Right kidney (tissue), 1 donor: ENCODE data around the gene UBAC2.
"Not testable (repeated sequence)": the region's sequence is repeated elsewhere in the genome, so short reads cannot be mapped to it uniquely, and the experiment has no call there.

ENCODE experiments used
- DNase-seq: peaks from one replicate; pipeline ENCODE4 v3.0.0-alpha.2; 2016

The UBAC2 gene

GRCh38 chr13:99378985-99379733, 178.5 kb downstream of the UBAC2 start:
- no peak for DNase-seq

DNA sequence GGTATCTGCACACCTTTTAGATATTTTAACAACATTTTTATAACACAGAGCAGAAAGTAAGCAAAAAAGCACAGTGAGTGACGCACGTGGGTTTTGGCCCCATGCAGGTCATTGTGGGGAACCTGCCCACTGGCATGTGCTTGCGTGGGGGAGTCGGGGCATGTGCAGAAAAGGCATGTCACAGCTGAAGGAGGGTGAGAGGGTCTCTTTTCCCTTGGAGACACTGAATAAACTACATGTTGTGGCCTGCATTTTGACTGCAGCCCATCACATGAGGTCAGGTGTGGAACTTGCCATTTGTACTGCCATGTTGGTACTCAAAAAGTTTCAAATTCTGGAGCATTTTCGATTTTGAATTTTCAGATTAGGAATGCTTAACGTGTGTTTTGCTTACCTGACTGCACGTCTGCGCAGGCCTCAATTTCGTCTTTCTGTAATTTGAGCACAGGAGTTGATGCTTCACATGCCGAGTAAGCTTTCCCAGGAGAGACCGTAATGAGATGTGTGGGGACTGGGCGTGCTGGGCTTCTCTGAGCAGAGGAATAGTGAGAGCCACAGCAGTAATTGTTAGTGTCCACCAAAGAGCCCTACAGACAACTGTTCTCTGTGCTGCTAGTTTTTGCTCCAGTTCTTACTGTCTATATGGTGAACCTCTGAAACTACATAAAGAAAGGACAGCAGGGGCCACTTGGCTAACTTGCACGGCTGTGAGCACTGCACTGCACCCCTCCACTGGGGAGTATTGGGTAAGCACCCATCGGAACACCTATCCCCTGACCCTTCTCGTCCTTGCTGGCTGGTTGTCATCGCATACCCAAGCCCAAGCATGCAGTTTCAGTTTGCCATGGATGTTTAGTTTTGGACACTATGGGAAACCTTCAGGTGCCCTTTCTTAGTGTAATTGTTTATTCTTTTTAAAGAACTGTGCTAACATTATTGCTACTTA, 179.5 kb downstream of the UBAC2 start:
- no peak for DNase-seq

DNA sequence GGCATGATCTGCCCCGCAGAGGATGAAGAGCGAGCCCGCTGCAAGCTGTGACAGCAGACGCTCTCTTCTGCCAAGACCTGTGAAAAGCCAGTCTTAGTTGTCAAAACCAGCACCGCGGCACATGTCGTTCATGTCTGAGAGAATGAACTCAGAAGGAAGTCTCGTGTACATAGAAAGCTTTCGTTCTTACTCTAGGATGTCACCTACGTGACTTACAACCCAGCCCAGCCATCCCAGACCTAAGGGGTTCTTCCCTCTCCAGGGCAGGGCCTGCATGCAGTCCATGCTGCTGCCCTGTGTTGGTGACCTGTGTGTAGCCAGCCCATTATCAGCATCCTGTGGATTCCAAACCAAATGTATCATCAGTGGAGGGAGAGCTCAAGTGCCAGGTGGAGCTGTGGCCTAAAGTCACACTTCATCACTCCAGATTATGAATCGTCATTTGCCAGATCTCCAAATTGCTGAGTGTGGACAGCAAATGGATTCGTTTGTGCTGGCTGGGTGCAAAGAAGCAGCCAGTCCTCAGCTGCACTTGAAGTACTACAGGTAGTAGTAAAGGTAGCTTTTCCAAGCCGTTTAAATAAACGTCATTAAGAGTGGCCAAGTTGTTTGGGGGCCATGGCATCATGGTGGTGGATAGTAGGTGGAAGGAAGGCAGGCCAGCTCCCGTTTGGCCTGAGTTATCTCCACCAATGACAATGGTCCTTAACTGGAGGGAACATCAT, 180.4 kb downstream of the UBAC2 start:
- DNase-seq, result no peak

DNA sequence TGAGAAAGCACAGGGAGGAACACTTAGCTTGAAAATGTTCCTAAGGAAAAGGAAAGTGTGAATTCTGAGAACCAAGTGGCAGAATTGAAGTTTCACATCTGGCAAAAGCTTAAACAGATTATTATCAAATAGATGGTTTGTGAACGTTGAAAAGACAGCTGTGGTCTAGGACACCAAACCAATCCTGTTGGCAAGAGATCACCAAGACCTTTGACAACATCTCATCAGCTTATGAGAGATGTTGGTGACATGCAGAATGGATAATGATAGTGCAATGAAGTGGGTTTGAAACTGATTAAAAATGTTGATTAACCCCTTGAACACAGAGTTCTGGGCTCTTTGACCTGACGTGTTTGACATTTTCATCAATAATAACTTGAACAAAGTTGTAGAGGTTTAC, 181.1 kb downstream of the UBAC2 start:
- DNase-seq, result no peak

DNA sequence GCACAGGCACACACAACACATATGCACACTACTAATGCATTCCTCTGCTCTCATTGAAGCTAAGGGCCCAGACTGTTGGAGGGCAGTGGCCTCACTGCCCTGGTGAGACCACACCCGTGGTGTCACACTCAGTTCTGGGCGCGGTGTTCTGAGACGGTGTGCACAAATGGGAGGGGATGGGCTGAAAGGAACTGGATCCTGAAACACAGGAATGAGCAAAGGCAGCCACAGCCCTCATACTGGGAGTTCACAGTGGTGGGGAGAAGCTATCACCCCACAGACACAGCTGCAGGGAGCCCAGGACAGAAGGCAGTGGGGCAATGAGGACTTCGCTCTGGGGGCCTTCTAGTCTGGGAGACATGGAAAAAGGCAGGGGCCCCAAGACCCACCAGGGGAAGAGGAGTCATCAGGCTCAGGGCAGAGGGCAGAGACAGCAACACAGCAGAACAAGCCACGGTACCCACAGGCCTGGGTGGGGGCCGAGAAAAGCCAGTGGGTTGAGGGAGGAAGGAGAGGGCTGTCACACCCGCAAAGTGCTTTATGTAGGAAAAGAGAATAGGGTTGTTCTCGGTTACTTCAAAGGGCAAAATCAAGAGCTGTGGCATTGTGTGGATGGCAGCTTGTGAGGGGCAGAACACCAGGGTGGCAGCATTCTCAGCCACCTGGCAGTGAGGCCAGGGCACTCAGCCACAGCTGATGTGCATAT, 181.9 kb downstream of the UBAC2 start:
- no peak for DNase-seq

DNA sequence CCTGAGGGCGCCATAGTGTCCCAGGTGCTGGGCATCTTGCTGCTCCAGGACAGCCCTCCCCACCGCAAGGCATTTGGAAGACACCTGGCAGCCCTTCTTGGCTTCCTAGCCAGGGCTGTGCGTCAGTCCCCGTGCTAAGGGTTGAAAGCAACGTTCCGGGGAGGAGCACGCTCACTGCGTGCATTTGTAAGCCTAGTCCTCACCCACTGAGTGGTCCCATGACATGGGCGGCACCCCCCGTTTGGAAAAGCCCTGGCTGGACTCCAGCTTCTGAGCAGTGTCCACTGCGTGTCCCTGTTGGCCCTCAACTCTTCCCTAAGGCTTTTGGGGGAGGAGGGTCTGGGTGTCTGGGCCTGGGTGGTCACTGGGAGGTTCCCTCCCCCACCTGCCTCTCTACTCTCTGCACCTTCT, 182.9 kb downstream of the UBAC2 start:
- no peak for DNase-seq

DNA sequence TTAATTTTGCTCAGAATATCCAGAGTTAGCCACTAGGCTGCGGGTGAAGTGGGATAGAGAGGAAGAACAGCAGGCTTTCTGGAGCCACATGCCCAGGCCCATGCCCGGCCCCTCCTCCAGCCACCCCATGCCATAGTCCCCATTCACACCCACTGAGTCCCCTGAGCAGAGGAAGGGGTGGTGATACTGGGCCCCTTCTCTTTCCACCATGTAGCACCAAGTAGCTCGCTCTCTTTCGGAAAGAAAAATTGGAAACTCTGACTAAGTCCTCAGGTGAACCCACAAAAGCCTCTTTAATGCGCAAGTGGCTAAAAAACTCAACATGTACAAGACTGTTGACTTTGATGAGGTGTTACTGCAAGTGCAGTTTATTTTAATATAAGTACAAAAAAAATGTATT, 183.3 kb downstream of the UBAC2 start:
- DNase-seq, result no peak

GRCh38 chr13:99384468-99384867, 183.8 kb downstream of the UBAC2 start:
- no peak for DNase-seq

GRCh38 chr13:99385161-99385560, 184.5 kb downstream of the UBAC2 start:
- DNase-seq, result no peak

GRCh38 chr13:99385940-99386339, 185.3 kb downstream of the UBAC2 start:
- DNase-seq, result no peak

DNA sequence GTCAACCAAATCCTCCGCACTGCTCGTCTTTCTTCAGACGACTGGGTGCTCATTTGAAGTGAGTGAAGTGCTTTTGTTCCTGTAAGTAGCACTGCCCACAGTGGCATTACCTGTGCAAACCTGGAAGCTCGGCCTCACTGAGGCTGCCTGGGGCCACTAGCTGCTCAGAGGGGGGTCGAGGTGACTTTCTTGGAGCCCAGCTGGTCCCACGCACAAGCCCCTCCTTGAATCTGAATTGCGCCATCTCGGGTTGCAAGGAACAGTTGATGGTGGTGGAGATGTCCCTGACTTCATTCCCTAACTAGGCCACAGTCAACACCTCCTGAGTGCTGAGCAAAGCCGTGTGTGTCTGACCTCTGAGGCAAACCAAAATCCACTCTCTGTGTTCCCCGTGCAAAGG, 185.8 kb downstream of the UBAC2 start:
- no peak for DNase-seq

GRCh38 chr13:99386911-99387788, 186.5 kb downstream of the UBAC2 start:
- no peak for DNase-seq

GRCh38 chr13:99388334-99388923, 187.8 kb downstream of the UBAC2 start:
- no peak for DNase-seq

DNA sequence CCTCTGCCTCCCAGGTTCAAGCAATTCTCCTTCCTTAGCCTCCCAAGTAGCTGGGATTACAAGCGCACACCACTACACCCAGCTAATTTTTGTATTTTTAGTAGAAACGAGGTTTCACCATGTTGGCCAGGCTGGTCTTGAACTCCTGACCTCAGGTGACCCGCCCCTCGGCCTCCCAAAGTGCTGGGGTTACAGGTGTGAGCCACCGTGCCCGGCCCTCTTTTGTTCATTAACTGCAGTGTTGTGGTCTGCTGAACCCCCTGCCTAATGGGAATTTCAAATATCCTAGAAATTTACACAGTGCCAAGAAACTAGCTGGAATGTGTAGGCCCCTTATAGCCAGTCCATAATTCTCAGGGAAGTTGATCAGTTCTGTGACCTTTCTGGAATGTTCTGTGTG, 188.4 kb downstream of the UBAC2 start:
- DNase-seq, result not testable (repeated sequence)

GRCh38 chr13:99389520-99390304, 189.1 kb downstream of the UBAC2 start:
- no peak for DNase-seq

DNA sequence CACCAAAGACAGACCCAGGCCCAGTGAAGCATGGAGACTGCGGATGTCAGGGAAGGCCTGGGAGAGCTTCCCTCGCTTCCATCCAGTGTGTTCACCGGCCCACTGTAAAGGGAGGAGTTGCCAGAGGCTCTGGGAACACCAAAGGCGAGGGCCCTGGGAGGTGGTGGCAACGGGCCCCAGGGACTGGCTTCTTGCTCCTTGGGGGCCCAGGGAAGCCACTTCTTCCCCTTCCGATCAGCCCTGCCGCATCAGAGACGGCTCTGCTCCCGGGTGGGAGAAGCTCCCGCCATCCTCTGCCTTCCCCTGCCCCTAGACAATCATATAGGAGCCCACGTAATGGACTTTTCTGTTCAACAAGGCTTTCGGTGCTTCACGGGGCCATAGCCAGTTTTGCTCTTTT, 189.9 kb downstream of the UBAC2 start:
- DNase-seq, result no peak

- DNase-seq, result no peak
These were observed 191.3 kb downstream of the UBAC2 start for GRCh38 chr13:99391781-99392469.

DNA sequence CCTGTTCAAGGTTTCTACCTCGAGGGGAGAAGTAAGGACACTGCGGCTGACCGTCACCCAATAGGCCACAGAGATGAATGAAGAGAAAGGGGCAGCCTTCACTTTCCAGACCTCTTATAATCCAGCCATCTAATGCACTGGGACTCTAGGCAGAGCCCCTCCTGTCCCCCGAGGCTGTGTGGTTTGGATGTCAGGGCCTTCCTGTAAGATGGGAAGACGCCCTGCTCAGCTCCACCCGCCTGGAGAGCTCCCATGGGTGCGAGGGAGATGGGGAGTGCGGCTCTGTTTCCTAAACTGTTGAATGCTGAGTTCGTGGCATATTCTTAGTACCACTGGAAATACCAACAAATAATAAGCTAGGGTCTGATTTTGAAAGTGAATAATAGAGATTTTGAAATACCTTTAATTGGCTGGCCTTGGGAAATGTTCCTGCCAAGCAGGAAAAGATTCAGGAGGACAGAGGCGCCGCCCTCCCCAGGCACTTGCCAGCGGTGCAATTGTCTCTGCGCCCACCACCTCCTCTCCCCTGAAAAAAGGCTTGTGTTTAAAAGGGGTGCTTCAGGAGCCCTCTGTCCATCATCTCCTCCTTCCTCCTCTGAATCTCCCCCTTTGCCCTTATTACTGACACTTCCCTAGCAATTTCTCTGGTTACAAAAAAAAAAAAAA, 191.9 kb downstream of the UBAC2 start:
- DNase-seq, result no peak

- not testable (repeated sequence) for DNase-seq
These were observed 192.7 kb downstream of the UBAC2 start for GRCh38 chr13:99393391-99393790.
